GM23338 (cell line): ENCODE data around the gene NRROS. TPM values are rescaled to one million over a fixed set of nuclear protein-coding genes. Genes with fewer than 3 reads are reported as not detected.

Source experiments
- ATAC-seq: fragments of 200-7000 bp; cut with Tn5 transposase; 3 replicates; pipeline ENCODE4 v1.9.1; 2020
- DNase-seq: peaks from one replicate; pipeline ENCODE4 v3.0.0-alpha.2; 2015; ENCODE audit warnings: low spot score
- H2AFZ ChIP-seq: fragments of 200-600 bp; sonication (generic); 2 replicates; pipeline ENCODE4 v1.8.0; 2016; ENCODE audit warnings: antibody characterized with exemption, mild to moderate bottlenecking, moderate library complexity
- H3F3A ChIP-seq: fragments of 200-600 bp; sonication (generic); replicated peaks from 2 replicates; pipeline ENCODE4 v1.8.0; 2017; ENCODE audit warnings: antibody characterized with exemption, mixed run types, low read depth
- H3K27ac ChIP-seq: fragments of 200-600 bp; sonication (generic); 2 replicates; pipeline ENCODE4 v1.6.1; 2016; ENCODE audit warnings: low read depth
- H3K27me3 ChIP-seq: fragments of 200-600 bp; sonication (generic); 2 replicates; pipeline ENCODE4 v1.8.0; 2016; ENCODE audit warnings: mild to moderate bottlenecking, mixed run types, moderate library complexity; ENCODE audit not compliant: insufficient read depth
- H3K36me3 ChIP-seq: fragments of 200-600 bp; sonication (generic); 2 replicates; pipeline ENCODE4 v1.8.0; 2016; ENCODE audit warnings: mild to moderate bottlenecking; ENCODE audit not compliant: insufficient read depth
- H3K4me1 ChIP-seq: fragments of 200-600 bp; sonication (generic); 2 replicates; pipeline ENCODE4 v1.8.0; 2016; ENCODE audit warnings: mild to moderate bottlenecking, moderate library complexity; ENCODE audit not compliant: insufficient read depth
- H3K4me2 ChIP-seq: fragments of 200-600 bp; sonication (generic); 2 replicates; pipeline ENCODE4 v1.7.1; 2017; ENCODE audit warnings: mixed run types
- H3K4me3 ChIP-seq: fragments of 200-600 bp; sonication (generic); 2 replicates; pipeline ENCODE4 v1.6.1; 2016; ENCODE audit warnings: mixed run types
- H3K79me2 ChIP-seq: fragments of 200-600 bp; sonication (generic); replicated peaks from 2 replicates; pipeline ENCODE4 v1.8.0; 2017; ENCODE audit warnings: mild to moderate bottlenecking; ENCODE audit not compliant: insufficient read depth
- H3K9me2 ChIP-seq: fragments of 200-600 bp; sonication (generic); 2 replicates; pipeline ENCODE4 v1.8.0; 2017; ENCODE audit not compliant: insufficient read depth
- H4K20me1 ChIP-seq: fragments of 200-600 bp; sonication (generic); replicated peaks from 2 replicates; pipeline ENCODE4 v1.8.0; 2017; ENCODE audit warnings: mild to moderate bottlenecking; ENCODE audit not compliant: insufficient read depth
- H3K27ac Mint-ChIP-seq: 2 replicates; pipeline ENCODE4 v1.8.0; 2020; ENCODE audit warnings: inconsistent platforms, mild to moderate bottlenecking, moderate library complexity, mixed read lengths
- H3K27me3 Mint-ChIP-seq: 3 replicates; pipeline ENCODE4 v1.8.0; 2022; ENCODE audit warnings: low read depth, mild to moderate bottlenecking, moderate library complexity, mixed read lengths, inconsistent platforms; ENCODE audit not compliant: insufficient read depth, poor library complexity
- H3K36me3 Mint-ChIP-seq: 3 replicates; pipeline ENCODE4 v1.8.0; 2021; ENCODE audit warnings: low read depth, mild to moderate bottlenecking, inconsistent platforms, moderate library complexity, mixed read lengths
- H3K4me1 Mint-ChIP-seq: 3 replicates; pipeline ENCODE4 v1.8.0; 2020; ENCODE audit warnings: mild to moderate bottlenecking, inconsistent platforms, mixed read lengths
- H3K4me3 Mint-ChIP-seq: 3 replicates; pipeline ENCODE4 v1.8.0; 2021; ENCODE audit warnings: moderate library complexity, mild to moderate bottlenecking, inconsistent platforms, mixed read lengths
- H3K9me3 Mint-ChIP-seq: 3 replicates; pipeline ENCODE4 v1.8.0; 2020; ENCODE audit warnings: moderate library complexity, mild to moderate bottlenecking, inconsistent platforms, mixed read lengths
- ETS1 ChIP-seq: IDR thresholded peaks from 2 replicates; pipeline ENCODE4 v1.6.1; 2016; ENCODE audit warnings: antibody characterized with exemption
- EZH2 ChIP-seq: fragments of 200-600 bp; sonication (generic); IDR thresholded peaks from one replicate; pipeline ENCODE4 v1.8.0; 2017; ENCODE audit warnings: antibody characterized with exemption, mild to moderate bottlenecking, low read depth; ENCODE audit not compliant: unreplicated experiment
- EZH2phosphoT487 ChIP-seq: fragments of 200-600 bp; sonication (generic); IDR thresholded peaks from one replicate; pipeline ENCODE4 v1.8.1; 2018; ENCODE audit warnings: antibody characterized with exemption; ENCODE audit not compliant: unreplicated experiment
- NANOG ChIP-seq: IDR thresholded peaks from 2 replicates; pipeline ENCODE4 v1.6.1; 2016; ENCODE audit warnings: antibody characterized with exemption, borderline replicate concordance
- ZNF114 ChIP-seq: fragments of 250-450 bp; sonication (Bioruptor Pico); IDR thresholded peaks from 2 replicates; pipeline ENCODE4 v1.5.0; 2020; ENCODE audit warnings: mild to moderate bottlenecking, moderate library complexity
- ZNF331 ChIP-seq: fragments of 250-450 bp; sonication (Bioruptor Pico); IDR thresholded peaks from 2 replicates; pipeline ENCODE4 v1.5.0; 2020; ENCODE audit warnings: low read depth, mild to moderate bottlenecking, moderate library complexity
- ZNF462 ChIP-seq: fragments of 250-450 bp; sonication (Bioruptor Pico); IDR thresholded peaks from 2 replicates; pipeline ENCODE4 v1.5.0; 2020; ENCODE audit warnings: mild to moderate bottlenecking, moderate library complexity
- polyA plus RNA-seq: library from polyadenylated mRNA; unstranded; fragments of >200 nt; fragmentation: Nextera tagmentation; extraction: Ambion mirVana; gene quantifications from 2 replicates; pipeline ENCODE4 v1.2.1, GENCODE V29; 2016
- total RNA-seq: library from RNA; depleted of rRNA; stranded (reverse); fragments of >200 nt; shearing (Covaris generic); gene quantifications from 2 replicates; pipeline ENCODE4 v1.2.3, GENCODE V29; 2014
- TF ChIP-seq, protein P1 (sequence below), 2 experiments: fragments of 200-600 bp in 1 of 2; sonication (generic) in 1 of 2; conservative IDR thresholded peaks; 2 replicates each; pipeline versions ENCODE4 v1.5.1 to v1.6.1; 2016 to 2017; ENCODE audit warnings: antibody characterized with exemption in 2 of 2, low read depth in 2 of 2, mild to moderate bottlenecking in 2 of 2, moderate library complexity in 1 of 2

The NRROS gene
- total and polyA plus RNA-seq, 2 experiments from 2014 or later: 2.3 to 8.5 TPM

GRCh38 chr3:196684548-196685407, 45.3 kb downstream of the NRROS start:
- Histone ChIP-seq H4K20me1 (no peaks in the 10 kb centered on the region), H3K36me3 (no peaks in the 10 kb centered on the region), H3K4me3 (no peak overlapping the region), H3K4me2 (no peak overlapping the region), H3K79me2 (no peaks in the 10 kb centered on the region), H3K9me2 (no peaks in the 10 kb centered on the region), H3K4me1 (peaks cover 14% of the 10 kb centered on the region), H3K27me3 (no peaks in the 10 kb centered on the region), H2AFZ (0 out of 2 replicates have a peak overlapping the region, but pooled peaks have one; percentile 80), H3K27ac (no peak overlapping the region), H3F3A (no peaks in the 10 kb centered on the region; the same call in 1 of the 2 replicates)
- peaks cover 29% of the 10 kb centered on the region for H3K4me1 Mint-ChIP-seq
- DNase-seq: peak; percentile 78
- peaks cover 19% of the 10 kb centered on the region; the same call in 2 of the 3 replicates for H3K9me3 Mint-ChIP-seq
- peaks cover 9% of the 10 kb centered on the region for H3K27me3 Mint-ChIP-seq
- peak; percentile 73 for ATAC-seq
- peaks cover 11% of the 10 kb centered on the region for H3K36me3 Mint-ChIP-seq
- no peak overlapping the region for H3K4me3 Mint-ChIP-seq
- TF ChIP-seq EZH2 (no peak), ZNF114 (CRISPR knock-in tag) (no peak)
- TF ChIP-seq, protein P1, sequence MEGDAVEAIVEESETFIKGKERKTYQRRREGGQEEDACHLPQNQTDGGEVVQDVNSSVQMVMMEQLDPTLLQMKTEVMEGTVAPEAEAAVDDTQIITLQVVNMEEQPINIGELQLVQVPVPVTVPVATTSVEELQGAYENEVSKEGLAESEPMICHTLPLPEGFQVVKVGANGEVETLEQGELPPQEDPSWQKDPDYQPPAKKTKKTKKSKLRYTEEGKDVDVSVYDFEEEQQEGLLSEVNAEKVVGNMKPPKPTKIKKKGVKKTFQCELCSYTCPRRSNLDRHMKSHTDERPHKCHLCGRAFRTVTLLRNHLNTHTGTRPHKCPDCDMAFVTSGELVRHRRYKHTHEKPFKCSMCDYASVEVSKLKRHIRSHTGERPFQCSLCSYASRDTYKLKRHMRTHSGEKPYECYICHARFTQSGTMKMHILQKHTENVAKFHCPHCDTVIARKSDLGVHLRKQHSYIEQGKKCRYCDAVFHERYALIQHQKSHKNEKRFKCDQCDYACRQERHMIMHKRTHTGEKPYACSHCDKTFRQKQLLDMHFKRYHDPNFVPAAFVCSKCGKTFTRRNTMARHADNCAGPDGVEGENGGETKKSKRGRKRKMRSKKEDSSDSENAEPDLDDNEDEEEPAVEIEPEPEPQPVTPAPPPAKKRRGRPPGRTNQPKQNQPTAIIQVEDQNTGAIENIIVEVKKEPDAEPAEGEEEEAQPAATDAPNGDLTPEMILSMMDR (conservative IDR thresholded peaks at IDR 0.05; ENCODE audit: low read depth in 2 of 2): peak; percentile 87 to 96
- H3K27ac Mint-ChIP-seq: peak overlapping the region; percentile 43

DNA sequence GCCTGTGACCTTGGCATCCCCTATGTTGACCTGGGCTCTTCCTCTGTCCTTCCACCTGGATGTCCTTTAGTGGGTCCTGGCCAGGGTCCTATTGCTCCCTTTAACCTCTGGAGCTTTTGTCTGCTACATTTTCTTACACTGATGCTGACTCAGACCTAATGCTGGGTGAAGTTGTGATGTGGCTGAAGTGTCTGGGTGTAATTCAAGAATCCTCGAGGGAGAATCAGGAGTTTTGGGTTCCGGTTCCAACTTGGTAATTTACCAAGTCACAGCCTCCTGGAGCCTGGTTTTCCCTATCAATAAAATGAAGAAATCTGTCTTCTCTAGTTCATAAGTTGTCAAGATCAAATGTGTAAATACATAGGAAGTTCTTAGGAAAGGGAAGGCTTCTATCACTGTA, 46.9 kb downstream of the NRROS start:
- peaks cover 29% of the 10 kb centered on the region for H3K4me1 Mint-ChIP-seq
- no peak for ATAC-seq
- no peak overlapping the region for H3K4me3 ChIP-seq
- H3K4me3 Mint-ChIP-seq: no peak overlapping the region
- H3K36me3 ChIP-seq: no peaks in the 10 kb centered on the region
- no peak overlapping the region for H2AFZ ChIP-seq
- peaks cover 19% of the 10 kb centered on the region; the same call in 2 of the 3 replicates for H3K9me3 Mint-ChIP-seq
- no peak for DNase-seq
- H4K20me1 ChIP-seq: no peaks in the 10 kb centered on the region
- H3K4me1 ChIP-seq: peaks cover 14% of the 10 kb centered on the region
- H3K27ac Mint-ChIP-seq: no peak overlapping the region
- H3K27me3 Mint-ChIP-seq: peaks cover 9% of the 10 kb centered on the region
- H3K4me2 ChIP-seq: no peak overlapping the region
- no peaks in the 10 kb centered on the region for H3K79me2 ChIP-seq
- no peaks in the 10 kb centered on the region for H3K9me2 ChIP-seq
- H3K27ac ChIP-seq: no peak overlapping the region
- no peaks in the 10 kb centered on the region for H3K27me3 ChIP-seq
- no peaks in the 10 kb centered on the region; the same call in 1 of the 2 replicates for H3F3A ChIP-seq
- H3K36me3 Mint-ChIP-seq: peaks cover 11% of the 10 kb centered on the region
- TF ChIP-seq ZNF331 (CRISPR knock-in tag) (no peak), NANOG (no peak), ETS1 (no peak), EZH2phosphoT487 (no peak), ZNF114 (CRISPR knock-in tag) (no peak), ZNF462 (no peak)
- TF ChIP-seq, protein P1 (conservative IDR thresholded peaks at IDR 0.05; ENCODE audit: low read depth in 2 of 2): no peak
